H9 (cell line): ENCODE measurements around the gene ABLIM1. TPM values are rescaled to one million over a fixed set of nuclear protein-coding genes. Genes with fewer than 3 reads are reported as not detected.

Experiments used
- DNase-seq: peaks from one replicate; pipeline ENCODE4 v3.0.0-alpha.2; 2017
- H2AFZ ChIP-seq: one replicate; pipeline ENCODE4 v1.6.1; 2013; ENCODE audit warnings: mild to moderate bottlenecking, low read length, control low read depth, moderate library complexity
- H2AK5ac ChIP-seq: 2 replicates; pipeline ENCODE4 v1.6.1; 2013; ENCODE audit warnings: low read length, control low read depth, mixed read lengths; ENCODE audit not compliant: insufficient read length
- H2BK120ac ChIP-seq: one replicate; pipeline ENCODE4 v1.6.1; 2013; ENCODE audit warnings: low read depth, mild to moderate bottlenecking, low read length, control low read depth, inconsistent platforms; ENCODE audit not compliant: poor library complexity, severe bottlenecking
- H2BK12ac ChIP-seq: 2 replicates; pipeline ENCODE4 v1.6.1; 2013; ENCODE audit warnings: low read length, control low read depth, mixed read lengths, low read depth; ENCODE audit not compliant: insufficient read length
- H2BK15ac ChIP-seq: 2 replicates; pipeline ENCODE4 v1.6.1; 2013; ENCODE audit warnings: low read depth, low read length, control low read depth
- H2BK20ac ChIP-seq: one replicate; pipeline ENCODE4 v1.6.1; 2013; ENCODE audit warnings: low read depth, mild to moderate bottlenecking, low read length, control low read depth, inconsistent platforms; ENCODE audit not compliant: poor library complexity, severe bottlenecking
- H2BK5ac ChIP-seq: 2 replicates; pipeline ENCODE4 v1.6.1; 2013; ENCODE audit warnings: low read length, control low read depth, mixed read lengths; ENCODE audit not compliant: insufficient read length
- H3K14ac ChIP-seq: 2 replicates; pipeline ENCODE4 v1.6.1; 2013; ENCODE audit warnings: low read length, control low read depth; ENCODE audit not compliant: insufficient read depth
- H3K18ac ChIP-seq: 2 replicates; pipeline ENCODE4 v1.6.1; 2013; ENCODE audit warnings: low read depth, mild to moderate bottlenecking, mixed read lengths, low read length, control low read depth; ENCODE audit not compliant: insufficient read length
- H3K23ac ChIP-seq: 2 replicates; pipeline ENCODE4 v1.6.1; 2013; ENCODE audit warnings: low read length, control low read depth, mixed read lengths, low read depth; ENCODE audit not compliant: insufficient read length
- H3K23me2 ChIP-seq: 2 replicates; pipeline ENCODE4 v1.6.1; 2013; ENCODE audit warnings: low read depth, mild to moderate bottlenecking, mixed read lengths, low read length, control low read depth; ENCODE audit not compliant: insufficient read length, poor library complexity, severe bottlenecking
- H3K27ac ChIP-seq: 2 replicates; pipeline ENCODE4 v1.5.1; 2013; ENCODE audit warnings: low read length, control low read depth, mixed read lengths, low read depth; ENCODE audit not compliant: insufficient read length
- H3K27me3 ChIP-seq: 2 replicates; pipeline ENCODE4 v1.6.1; 2013; ENCODE audit warnings: low read length, control low read depth, inconsistent platforms; ENCODE audit not compliant: insufficient read depth
- H3K4ac ChIP-seq: 2 replicates; pipeline ENCODE4 v1.6.1; 2013; ENCODE audit warnings: low read depth, mild to moderate bottlenecking, control low read depth, inconsistent platforms, low read length, moderate library complexity
- H3K4me1 ChIP-seq: 2 replicates; pipeline ENCODE4 v1.6.1; 2013; ENCODE audit warnings: low read length, control low read depth, inconsistent platforms; ENCODE audit not compliant: insufficient read depth
- H3K4me2 ChIP-seq: 2 replicates; pipeline ENCODE4 v1.6.1; 2013; ENCODE audit warnings: low read length, control low read depth, mixed read lengths; ENCODE audit not compliant: insufficient read length, insufficient read depth
- H3K56ac ChIP-seq: 2 replicates; pipeline ENCODE4 v1.6.1; 2013; ENCODE audit warnings: low read depth, mild to moderate bottlenecking, mixed read lengths, low read length, control low read depth; ENCODE audit not compliant: insufficient read length
- H3K79me1 ChIP-seq: 2 replicates; pipeline ENCODE4 v1.6.1; 2013; ENCODE audit warnings: low read depth, mild to moderate bottlenecking, moderate library complexity, low read length, control low read depth, inconsistent platforms; ENCODE audit not compliant: insufficient read depth, poor library complexity, severe bottlenecking
- H3K79me2 ChIP-seq: 2 replicates; pipeline ENCODE4 v1.6.1; 2013; ENCODE audit warnings: low read length, control low read depth, inconsistent platforms; ENCODE audit not compliant: insufficient read depth
- H3K9ac ChIP-seq: 2 replicates; pipeline ENCODE4 v1.6.1; 2013; ENCODE audit warnings: low read length, control low read depth, mixed read lengths; ENCODE audit not compliant: insufficient read length; ENCODE audit errors: extremely low read depth
- H3K9me3 ChIP-seq: one replicate; pipeline ENCODE4 v1.6.1; 2013; ENCODE audit warnings: low read depth, low read length, inconsistent platforms; ENCODE audit not compliant: control insufficient read depth
- H3T11ph ChIP-seq: one replicate; pipeline ENCODE4 v1.6.1; 2013; ENCODE audit warnings: mild to moderate bottlenecking, low read length, control low read depth, inconsistent platforms
- H4K20me1 ChIP-seq: one replicate; pipeline ENCODE4 v1.6.1; 2013; ENCODE audit not compliant: control insufficient read depth, insufficient read length, insufficient read depth
- H4K5ac ChIP-seq: 2 replicates; pipeline ENCODE4 v1.6.1; 2013; ENCODE audit warnings: low read depth, mild to moderate bottlenecking, mixed read lengths, low read length, control low read depth; ENCODE audit not compliant: insufficient read length
- H4K8ac ChIP-seq: replicated peaks from 2 replicates; pipeline ENCODE4 v1.6.1; 2013; ENCODE audit warnings: low read length, control low read depth, mixed read lengths, low read depth; ENCODE audit not compliant: insufficient read length
- H4K91ac ChIP-seq: 2 replicates; pipeline ENCODE4 v1.6.1; 2013; ENCODE audit warnings: low read depth, mild to moderate bottlenecking, moderate library complexity, mixed read lengths, low read length, control low read depth; ENCODE audit not compliant: insufficient read length
- H3K27ac Mint-ChIP-seq, 3 experiments: 2 replicates in 2 of 3; 3 replicates in 1 of 3; pipeline ENCODE4 v1.8.0; 2020 to 2021; ENCODE audit warnings: mixed read lengths in 3 of 3, mild to moderate bottlenecking in 1 of 3, moderate library complexity in 1 of 3
- H3K27me3 Mint-ChIP-seq: 2 replicates; pipeline ENCODE4 v1.8.0; 2021; ENCODE audit warnings: low read depth, mild to moderate bottlenecking, moderate library complexity, mixed read lengths
- H3K36me3 Mint-ChIP-seq, 3 experiments: 2 replicates in 2 of 3; 3 replicates in 1 of 3; pipeline ENCODE4 v1.8.0; 2020 to 2021; ENCODE audit warnings: low read depth in 3 of 3, mixed read lengths in 3 of 3; ENCODE audit not compliant: insufficient read depth in 1 of 3
- H3K4me1 Mint-ChIP-seq, 2 experiments: 2 replicates each; pipeline ENCODE4 v1.8.0; 2020; ENCODE audit warnings: mixed read lengths in 2 of 2
- H3K4me3 Mint-ChIP-seq, 2 experiments: 2 replicates in 1 of 2; 3 replicates in 1 of 2; pipeline ENCODE4 v1.8.0; 2020 to 2021; ENCODE audit warnings: mild to moderate bottlenecking in 2 of 2, mixed read lengths in 2 of 2, moderate library complexity in 1 of 2
- H3K9me3 Mint-ChIP-seq, 2 experiments: 2 replicates in 1 of 2; 3 replicates in 1 of 2; pipeline ENCODE4 v1.8.0; 2020; ENCODE audit warnings: mild to moderate bottlenecking in 2 of 2, mixed read lengths in 2 of 2, moderate library complexity in 1 of 2
- WGBS: extraction: QIAGEN DNeasy Blood & Tissue Kit; methylation state at CpG from one replicate; pipeline ENCODE4 v1.1.7; 2013; ENCODE audit warnings: missing lambda C conversion rate, low lambda C conversion rate, mixed read lengths; ENCODE audit not compliant: insufficient read length; ENCODE audit errors: extremely low coverage; 5-methylcytosine and 5-hydroxymethylcytosine counted together
- total RNA-seq: library from RNA; stranded (reverse); gene quantifications from 2 replicates; pipeline ENCODE4 v1.2.1, GENCODE V29; 2021
- TF ChIP-seq, protein P1 (sequence below): fragments of 200-600 bp; sonication (generic); conservative IDR thresholded peaks from 3 replicates; pipeline ENCODE4 v1.8.0; 2021; ENCODE audit warnings: antibody characterized with exemption, mild to moderate bottlenecking

Gene ABLIM1
- total RNA-seq, 1 experiment from 2014 or later, result 32.1 TPM

DNA sequence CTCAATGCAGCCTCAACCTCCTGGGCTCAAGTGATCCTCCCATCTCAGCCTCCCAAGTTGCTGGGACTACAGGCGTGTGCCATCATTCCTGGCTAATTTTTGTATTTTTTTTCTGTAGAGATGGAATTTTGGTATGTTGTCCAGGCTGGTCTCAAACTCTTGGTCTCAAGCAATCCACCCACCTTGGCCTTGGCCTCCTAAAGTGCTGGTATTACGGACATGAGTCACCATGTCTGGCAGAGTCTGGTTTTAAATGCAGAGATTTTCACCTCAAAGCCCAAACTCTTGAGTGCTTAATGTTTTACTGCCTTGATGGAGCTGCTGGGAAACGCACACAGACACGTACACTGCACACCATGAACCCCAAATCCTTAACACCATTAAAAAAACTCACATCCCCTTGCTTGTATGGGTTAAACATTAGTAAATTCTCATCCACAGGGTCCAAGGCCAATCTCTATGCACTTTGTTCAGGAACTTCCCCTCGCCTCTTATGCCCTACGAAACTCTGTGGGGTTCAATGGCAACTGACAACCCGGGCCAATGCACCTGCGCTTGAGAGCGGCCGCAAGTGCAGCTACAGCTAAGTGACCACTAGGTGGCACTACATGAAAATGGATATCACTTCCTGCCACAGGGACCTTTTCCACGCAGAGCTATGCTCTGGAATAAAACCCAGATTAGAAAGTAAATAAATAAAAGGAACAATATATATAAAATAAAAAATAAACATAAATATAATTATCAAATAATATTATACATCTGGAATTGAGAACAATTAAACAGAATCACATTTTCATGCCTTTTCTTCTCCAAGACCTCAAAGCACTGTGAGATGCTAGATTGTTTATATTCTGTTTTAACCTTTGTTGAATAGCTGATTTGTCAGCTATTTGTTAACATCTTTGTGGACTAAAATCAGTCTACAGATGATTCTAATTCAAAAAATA, 186.8 kb downstream of the ABLIM1 start:
- no peak overlapping the region for H2BK12ac ChIP-seq
- H3K9ac ChIP-seq, result no peak overlapping the region
- no peak overlapping the region for H4K5ac ChIP-seq
- no peaks in the 10 kb centered on the region for H3K9me3 Mint-ChIP-seq
- no peak overlapping the region for H2BK5ac ChIP-seq
- H3K36me3 Mint-ChIP-seq, result no peaks in the 10 kb centered on the region; a peak in 2 of 7 replicates
- no peak overlapping the region for H2BK15ac ChIP-seq
- no peak overlapping the region for H3K4me2 ChIP-seq
- peak; percentile 66 for DNase-seq
- no peak overlapping the region for H2AK5ac ChIP-seq
- H3K79me2 ChIP-seq, result no peaks in the 10 kb centered on the region
- H3K4me3 Mint-ChIP-seq, result no peak overlapping the region
- TF ChIP-seq, protein P1, sequence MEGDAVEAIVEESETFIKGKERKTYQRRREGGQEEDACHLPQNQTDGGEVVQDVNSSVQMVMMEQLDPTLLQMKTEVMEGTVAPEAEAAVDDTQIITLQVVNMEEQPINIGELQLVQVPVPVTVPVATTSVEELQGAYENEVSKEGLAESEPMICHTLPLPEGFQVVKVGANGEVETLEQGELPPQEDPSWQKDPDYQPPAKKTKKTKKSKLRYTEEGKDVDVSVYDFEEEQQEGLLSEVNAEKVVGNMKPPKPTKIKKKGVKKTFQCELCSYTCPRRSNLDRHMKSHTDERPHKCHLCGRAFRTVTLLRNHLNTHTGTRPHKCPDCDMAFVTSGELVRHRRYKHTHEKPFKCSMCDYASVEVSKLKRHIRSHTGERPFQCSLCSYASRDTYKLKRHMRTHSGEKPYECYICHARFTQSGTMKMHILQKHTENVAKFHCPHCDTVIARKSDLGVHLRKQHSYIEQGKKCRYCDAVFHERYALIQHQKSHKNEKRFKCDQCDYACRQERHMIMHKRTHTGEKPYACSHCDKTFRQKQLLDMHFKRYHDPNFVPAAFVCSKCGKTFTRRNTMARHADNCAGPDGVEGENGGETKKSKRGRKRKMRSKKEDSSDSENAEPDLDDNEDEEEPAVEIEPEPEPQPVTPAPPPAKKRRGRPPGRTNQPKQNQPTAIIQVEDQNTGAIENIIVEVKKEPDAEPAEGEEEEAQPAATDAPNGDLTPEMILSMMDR, result peak; percentile 94
- H2AFZ ChIP-seq, result no peak overlapping the region
- H2BK20ac ChIP-seq, result no peak overlapping the region
- no CpG with 5 or more reads among the region's 11 CpGs for WGBS
- no peak overlapping the region for H4K8ac ChIP-seq
- H2BK120ac ChIP-seq, result no peak overlapping the region
- no peak overlapping the region for H3K23ac ChIP-seq
- H3K4me1 ChIP-seq, result peaks cover 6% of the 10 kb centered on the region; the same call in 1 of the 2 replicates
- no peaks in the 10 kb centered on the region for H3K79me1 ChIP-seq
- no peak overlapping the region for H3K4ac ChIP-seq
- H3K27me3 ChIP-seq, result no peaks in the 10 kb centered on the region
- no peaks in the 10 kb centered on the region for H4K20me1 ChIP-seq
- no peak overlapping the region for H3K27ac ChIP-seq
- no peak overlapping the region for H3T11ph ChIP-seq
- H3K14ac ChIP-seq, result no peak overlapping the region
- no peak overlapping the region for H3K18ac ChIP-seq
- H4K91ac ChIP-seq, result no peak overlapping the region
- H3K27ac Mint-ChIP-seq, result no peak overlapping the region
- no peaks in the 10 kb centered on the region for H3K27me3 Mint-ChIP-seq
- peaks cover 15 to 16% of the 10 kb centered on the region in 2 experiments for H3K4me1 Mint-ChIP-seq
- no peak overlapping the region for H3K56ac ChIP-seq
- no peaks in the 10 kb centered on the region for H3K9me3 ChIP-seq
- H3K23me2 ChIP-seq, result no peaks in the 10 kb centered on the region
